Gastrocnemius medialis (tissue), 4 donors: ENCODE results near the gene MADCAM1.
A peak's percentile ranks its signal among the peaks of the same experiment; 100 is the strongest.

ENCODE experiments used
- POLR2A ChIP-seq, 2 donors: fragments of 450-650 bp; IDR thresholded peaks; one replicate each; pipeline ENCODE4 v1.6.1; 2017; ENCODE audit warnings: antibody characterized with exemption in 2 of 2, mild to moderate bottlenecking in 2 of 2, moderate library complexity in 2 of 2
- TF ChIP-seq, protein P1 (sequence below), 5 experiments: fragments of 450-650 bp in 3 of 5; fragments of 200-600 bp in 2 of 5; sonication (generic) in 2 of 5; IDR thresholded peaks in 4 of 5; conservative IDR thresholded peaks in 1 of 5; 1 replicate in 4 of 5; 2 replicates in 1 of 5; pipeline ENCODE4 v1.5.1; 2016 to 2019; ENCODE audit warnings: antibody characterized with exemption in 5 of 5, mild to moderate bottlenecking in 3 of 5, moderate library complexity in 3 of 5

DNA sequence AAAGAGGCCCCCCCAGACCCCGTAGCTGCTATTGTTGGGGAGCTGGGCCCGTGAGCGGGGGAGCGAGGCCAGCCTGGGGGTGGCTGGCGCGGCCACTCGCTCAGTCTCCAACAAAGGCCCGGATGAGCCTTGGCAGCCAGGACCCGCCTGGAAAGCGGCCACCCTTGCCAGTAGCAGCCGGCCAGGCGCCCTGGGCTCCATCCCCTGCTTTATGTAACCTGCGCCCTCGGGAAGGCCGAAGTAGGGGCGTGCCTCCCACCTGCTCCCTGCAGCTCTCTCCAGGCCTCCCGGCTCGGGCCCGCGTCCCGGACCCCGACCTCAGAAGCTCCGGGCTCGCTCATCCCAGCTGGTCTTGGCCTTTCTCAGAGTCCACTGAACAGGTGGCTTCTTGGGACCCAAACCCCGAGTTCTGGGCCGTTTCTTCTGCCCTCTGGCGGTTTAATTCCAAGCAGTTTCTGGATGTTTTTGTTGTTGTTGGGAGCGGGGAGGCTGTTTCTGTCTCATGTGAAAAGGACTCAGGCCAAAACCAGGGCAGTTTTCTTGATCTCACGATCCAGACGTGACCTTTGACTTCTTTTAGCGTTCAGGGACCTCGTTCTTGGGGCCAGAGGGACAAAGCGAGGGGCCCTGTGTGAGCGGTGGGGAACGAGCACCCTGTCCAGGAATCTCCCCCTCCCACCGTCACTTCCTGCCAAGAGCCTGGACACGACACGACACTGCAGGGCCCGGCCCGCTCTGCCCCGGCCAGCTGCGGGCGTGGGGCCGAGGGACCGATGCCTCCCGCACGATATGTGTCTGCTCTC lies 36.5 kb downstream of the MADCAM1 start:
- TF ChIP-seq, protein P1, sequence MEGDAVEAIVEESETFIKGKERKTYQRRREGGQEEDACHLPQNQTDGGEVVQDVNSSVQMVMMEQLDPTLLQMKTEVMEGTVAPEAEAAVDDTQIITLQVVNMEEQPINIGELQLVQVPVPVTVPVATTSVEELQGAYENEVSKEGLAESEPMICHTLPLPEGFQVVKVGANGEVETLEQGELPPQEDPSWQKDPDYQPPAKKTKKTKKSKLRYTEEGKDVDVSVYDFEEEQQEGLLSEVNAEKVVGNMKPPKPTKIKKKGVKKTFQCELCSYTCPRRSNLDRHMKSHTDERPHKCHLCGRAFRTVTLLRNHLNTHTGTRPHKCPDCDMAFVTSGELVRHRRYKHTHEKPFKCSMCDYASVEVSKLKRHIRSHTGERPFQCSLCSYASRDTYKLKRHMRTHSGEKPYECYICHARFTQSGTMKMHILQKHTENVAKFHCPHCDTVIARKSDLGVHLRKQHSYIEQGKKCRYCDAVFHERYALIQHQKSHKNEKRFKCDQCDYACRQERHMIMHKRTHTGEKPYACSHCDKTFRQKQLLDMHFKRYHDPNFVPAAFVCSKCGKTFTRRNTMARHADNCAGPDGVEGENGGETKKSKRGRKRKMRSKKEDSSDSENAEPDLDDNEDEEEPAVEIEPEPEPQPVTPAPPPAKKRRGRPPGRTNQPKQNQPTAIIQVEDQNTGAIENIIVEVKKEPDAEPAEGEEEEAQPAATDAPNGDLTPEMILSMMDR (IDR thresholded peaks at IDR 0.05 in 4 of 5, conservative IDR thresholded peaks at IDR 0.05 in 1 of 5), result peak in 4 of 5 experiments; percentile 13 to 49 (median 24)
- TF ChIP-seq POLR2A (IDR thresholded peaks at IDR 0.05), result peak; percentile 7 to 30
